Ammon's horn (tissue), 1 donor: ENCODE data around the gene PIP5KL1.

Experiments used
- DNase-seq: peaks from one replicate; pipeline ENCODE4 v3.0.0-alpha.2; 2016; ENCODE audit warnings: low spot score

The PIP5KL1 gene

GRCh38 chr9:127930231-127931091 lies at the start of gene PIP5KL1:
Gene PIP5KL1 (minus strand): TSS chr9:127930777. CDS start chr9:127930752, 25 bp downstream.
- peak; percentile 93 for DNase-seq

- no peak for DNase-seq
Measured at GRCh38 chr9:127980060-127980705, 49.6 kb upstream of the PIP5KL1 start.

GRCh38 chr9:127979333-127980059 lies 48.9 kb upstream of the PIP5KL1 start:
- DNase-seq, result peak; percentile 94

GRCh38 chr9:127979015-127979332 lies 48.4 kb upstream of the PIP5KL1 start:
- no peak for DNase-seq

- DNase-seq, result no peak
Measured at GRCh38 chr9:127977884-127978647, 47.5 kb upstream of the PIP5KL1 start.

- no peak for DNase-seq
Measured at GRCh38 chr9:127977009-127977883, 46.7 kb upstream of the PIP5KL1 start.

- no peak for DNase-seq
Measured at GRCh38 chr9:127976498-127976897, 45.9 kb upstream of the PIP5KL1 start.

- peak; percentile 76 for DNase-seq
Measured at GRCh38 chr9:127975376-127976315, 45.1 kb upstream of the PIP5KL1 start.

GRCh38 chr9:127974769-127975261 lies 44.2 kb upstream of the PIP5KL1 start:
- no peak for DNase-seq

GRCh38 chr9:127974001-127974768 lies 43.6 kb upstream of the PIP5KL1 start:
- no peak for DNase-seq

- DNase-seq, result no peak
Measured at GRCh38 chr9:127973169-127974000, 42.8 kb upstream of the PIP5KL1 start.

GRCh38 chr9:127972236-127972871 lies 41.8 kb upstream of the PIP5KL1 start:
- peak; percentile 85 for DNase-seq

GRCh38 chr9:127971357-127972235 lies 41.0 kb upstream of the PIP5KL1 start:
- peak; percentile 97 for DNase-seq

- DNase-seq, result no peak
Measured at GRCh38 chr9:127970401-127971313, 40.1 kb upstream of the PIP5KL1 start.

GRCh38 chr9:127968700-127969383 lies 38.3 kb upstream of the PIP5KL1 start:
- DNase-seq, result peak; percentile 76
